PFSK-1 (cell line): Measurements from ENCODE around the gene FAS.

Source experiments
- FOXP2 ChIP-seq: optimal IDR thresholded peaks from 2 replicates; pipeline ENCODE3; 2011; ENCODE audit warnings: borderline replicate concordance, control low read depth, inconsistent platforms; ENCODE audit not compliant: insufficient read depth; ENCODE audit errors: extremely low read length, extremely low read depth
- POLR2AphosphoS5 ChIP-seq: IDR thresholded peaks from 2 replicates; pipeline ENCODE4 v1.6.1; 2012; ENCODE audit warnings: low read depth, mild to moderate bottlenecking, control low read depth, low read length, moderate library complexity
- SIN3A ChIP-seq: IDR thresholded peaks from 2 replicates; pipeline ENCODE4 v1.6.1; 2012; ENCODE audit warnings: mild to moderate bottlenecking, low read length, moderate library complexity, borderline replicate concordance; ENCODE audit not compliant: insufficient read depth
- TAF1 ChIP-seq: IDR thresholded peaks from 2 replicates; pipeline ENCODE4 v1.6.1; 2012; ENCODE audit warnings: low read length, control low read depth, borderline replicate concordance; ENCODE audit not compliant: insufficient read depth
- TF ChIP-seq, protein P1 (sequence below), 2 experiments: IDR thresholded peaks; 2 replicates each; pipeline versions ENCODE4 v1.6.1 to v1.8.0; 2011 to 2012; ENCODE audit warnings: low read depth in 2 of 2, low read length in 2 of 2, control low read depth in 1 of 2, inconsistent platforms in 1 of 2, mild to moderate bottlenecking in 1 of 2, moderate library complexity in 1 of 2; ENCODE audit not compliant: insufficient read depth in 1 of 2

Gene FAS

DNA sequence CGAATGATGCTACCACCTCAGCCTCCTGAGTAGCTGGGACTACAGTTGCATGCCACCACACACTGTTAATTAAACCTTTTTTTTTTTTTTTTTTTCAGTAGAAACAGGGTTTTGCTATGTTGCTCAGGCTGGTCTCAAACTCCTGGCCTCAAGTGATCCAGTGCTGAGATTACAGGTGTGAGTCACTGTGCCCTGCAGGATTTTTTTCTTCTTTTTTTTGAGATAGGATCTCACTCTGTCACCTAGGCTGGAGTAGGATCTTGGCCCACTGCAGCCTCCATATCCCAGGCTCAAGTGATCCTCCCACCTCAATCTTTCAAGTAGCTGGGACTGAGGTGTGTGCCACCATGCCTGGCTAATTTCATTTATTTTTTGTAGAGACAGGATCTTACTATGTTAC lies 44.4 kb upstream of the FAS start:
- TF ChIP-seq, protein P1, sequence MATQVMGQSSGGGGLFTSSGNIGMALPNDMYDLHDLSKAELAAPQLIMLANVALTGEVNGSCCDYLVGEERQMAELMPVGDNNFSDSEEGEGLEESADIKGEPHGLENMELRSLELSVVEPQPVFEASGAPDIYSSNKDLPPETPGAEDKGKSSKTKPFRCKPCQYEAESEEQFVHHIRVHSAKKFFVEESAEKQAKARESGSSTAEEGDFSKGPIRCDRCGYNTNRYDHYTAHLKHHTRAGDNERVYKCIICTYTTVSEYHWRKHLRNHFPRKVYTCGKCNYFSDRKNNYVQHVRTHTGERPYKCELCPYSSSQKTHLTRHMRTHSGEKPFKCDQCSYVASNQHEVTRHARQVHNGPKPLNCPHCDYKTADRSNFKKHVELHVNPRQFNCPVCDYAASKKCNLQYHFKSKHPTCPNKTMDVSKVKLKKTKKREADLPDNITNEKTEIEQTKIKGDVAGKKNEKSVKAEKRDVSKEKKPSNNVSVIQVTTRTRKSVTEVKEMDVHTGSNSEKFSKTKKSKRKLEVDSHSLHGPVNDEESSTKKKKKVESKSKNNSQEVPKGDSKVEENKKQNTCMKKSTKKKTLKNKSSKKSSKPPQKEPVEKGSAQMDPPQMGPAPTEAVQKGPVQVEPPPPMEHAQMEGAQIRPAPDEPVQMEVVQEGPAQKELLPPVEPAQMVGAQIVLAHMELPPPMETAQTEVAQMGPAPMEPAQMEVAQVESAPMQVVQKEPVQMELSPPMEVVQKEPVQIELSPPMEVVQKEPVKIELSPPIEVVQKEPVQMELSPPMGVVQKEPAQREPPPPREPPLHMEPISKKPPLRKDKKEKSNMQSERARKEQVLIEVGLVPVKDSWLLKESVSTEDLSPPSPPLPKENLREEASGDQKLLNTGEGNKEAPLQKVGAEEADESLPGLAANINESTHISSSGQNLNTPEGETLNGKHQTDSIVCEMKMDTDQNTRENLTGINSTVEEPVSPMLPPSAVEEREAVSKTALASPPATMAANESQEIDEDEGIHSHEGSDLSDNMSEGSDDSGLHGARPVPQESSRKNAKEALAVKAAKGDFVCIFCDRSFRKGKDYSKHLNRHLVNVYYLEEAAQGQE (IDR thresholded peaks at IDR 0.05; ENCODE audit: insufficient read depth in 1 of 2, low read depth in 2 of 2, low read length in 2 of 2), result no peak
- no peak for TF ChIP-seq SIN3A
- no peak for TF ChIP-seq POLR2AphosphoS5

DNA sequence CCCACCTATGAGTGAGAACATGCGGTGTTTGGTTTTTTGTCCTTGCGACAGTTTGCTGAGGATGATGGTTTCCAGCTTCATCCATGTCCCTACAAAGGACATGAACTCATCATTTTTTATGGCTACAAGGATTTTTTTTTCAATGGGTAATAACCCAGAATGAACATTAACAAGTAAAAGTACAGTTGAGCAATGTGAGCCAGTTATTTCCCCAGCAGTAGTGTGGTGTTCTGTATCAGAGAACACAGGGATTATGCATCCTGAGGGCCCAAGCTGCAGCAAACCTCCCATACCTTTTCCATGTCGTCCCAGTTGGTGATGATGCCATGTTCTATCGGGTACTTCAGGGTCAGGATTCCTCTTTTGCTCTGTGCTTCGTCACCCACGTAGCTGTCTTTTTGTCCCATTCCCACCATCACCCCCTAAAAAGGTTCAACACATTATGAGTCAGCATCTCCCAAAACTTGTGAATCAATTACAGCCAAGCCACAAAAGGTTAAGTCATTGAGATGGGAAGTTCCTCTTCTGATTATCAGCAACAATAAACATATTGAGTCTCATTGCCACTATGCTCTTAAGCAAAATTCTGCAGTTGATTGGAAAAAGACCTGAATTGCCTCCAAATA lies 43.5 kb upstream of the FAS start:
- TF ChIP-seq POLR2AphosphoS5 (no peak), FOXP2 (no peak), SIN3A (no peak), TAF1 (no peak)
- TF ChIP-seq, protein P1 (IDR thresholded peaks at IDR 0.05; ENCODE audit: insufficient read depth in 1 of 2, low read depth in 2 of 2, low read length in 2 of 2), result no peak

- no peak for TF ChIP-seq TAF1
- TF ChIP-seq SIN3A, result no peak
- TF ChIP-seq FOXP2, result no peak
- TF ChIP-seq POLR2AphosphoS5, result no peak
- TF ChIP-seq, protein P1 (IDR thresholded peaks at IDR 0.05; ENCODE audit: insufficient read depth in 1 of 2, low read depth in 2 of 2, low read length in 2 of 2), result no peak
Observed at GRCh38 chr10:88949051-88949450, 41.5 kb upstream of the FAS start.

- TF ChIP-seq FOXP2, result no peak
- no peak for TF ChIP-seq SIN3A
- no peak for TF ChIP-seq POLR2AphosphoS5
- TF ChIP-seq, protein P1 (IDR thresholded peaks at IDR 0.05; ENCODE audit: insufficient read depth in 1 of 2, low read depth in 2 of 2, low read length in 2 of 2), result no peak
- no peak for TF ChIP-seq TAF1
Observed at GRCh38 chr10:88949912-88950837, 40.4 kb upstream of the FAS start.
